NCI-H2171 (cell line): Measurements from ENCODE around the gene TMEM245.

Experiments
- DNase-seq: peaks from one replicate; lab custom pipeline; 2025; lab: John Stamatoyannopoulos, UW

The TMEM245 gene

DNA sequence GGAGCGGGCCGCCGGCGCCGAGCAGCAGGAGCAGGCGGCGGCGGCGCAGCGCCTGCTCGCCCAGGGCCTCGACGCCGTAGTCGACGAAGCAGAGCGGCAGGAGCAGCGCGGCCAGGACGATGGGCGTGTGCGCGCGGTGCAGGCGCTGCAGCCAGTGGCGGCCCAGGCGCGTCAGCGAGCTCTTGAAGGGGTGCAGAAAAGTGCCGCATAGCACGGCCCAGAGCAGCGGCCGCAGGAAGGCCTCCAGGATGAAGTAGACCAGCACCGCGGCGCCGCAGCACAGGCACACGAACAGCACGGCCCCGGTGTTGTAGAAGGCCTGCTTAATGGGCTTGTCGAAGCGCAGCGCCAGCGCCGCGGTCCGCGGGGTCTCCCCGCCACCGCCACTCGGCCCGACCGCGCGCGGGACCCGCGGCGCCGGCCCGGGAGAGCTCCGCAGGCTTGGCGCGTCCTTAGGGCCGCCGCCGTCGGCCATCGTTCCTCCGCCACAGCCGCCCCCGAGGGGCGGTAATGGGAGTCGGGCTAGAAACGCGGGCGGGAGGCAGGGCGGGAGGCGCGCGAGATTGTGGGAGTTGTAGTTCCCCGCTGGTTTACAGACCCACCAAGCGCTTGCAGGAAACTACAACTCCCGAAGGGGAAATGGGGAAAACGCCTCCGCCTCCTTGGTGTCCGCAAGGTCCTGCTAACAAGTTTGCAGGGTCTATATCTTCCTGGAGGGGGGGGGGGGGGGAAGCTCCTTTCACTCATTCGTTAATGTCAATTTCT is at the start of gene TMEM245:
Gene TMEM245, minus strand, starts transcription at position 509 of the 765 bp plus-strand sequence. Its CDS starts 34 bp downstream, at position 475.
- DNase-seq, result peak; percentile 99

DNA sequence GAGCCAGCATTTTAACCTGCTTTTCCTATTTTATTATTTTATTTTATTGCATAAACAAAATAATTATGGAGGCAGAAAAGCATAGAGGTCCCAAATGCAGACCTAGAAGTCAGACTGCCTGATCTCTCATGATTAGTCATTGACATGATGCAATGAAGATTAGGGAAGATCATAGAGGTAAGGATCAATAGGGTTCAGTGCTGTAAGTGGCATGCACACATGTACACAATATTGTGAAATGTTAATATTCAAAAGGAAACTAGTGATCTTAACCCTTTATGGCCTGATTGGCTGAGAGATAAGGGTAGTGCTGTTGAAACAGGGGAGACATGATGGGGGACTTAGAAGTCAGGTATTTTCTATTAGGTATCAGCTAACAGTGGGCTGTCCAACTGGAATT is 48.4 kb upstream of the TMEM245 start:
- no peak for DNase-seq

DNA sequence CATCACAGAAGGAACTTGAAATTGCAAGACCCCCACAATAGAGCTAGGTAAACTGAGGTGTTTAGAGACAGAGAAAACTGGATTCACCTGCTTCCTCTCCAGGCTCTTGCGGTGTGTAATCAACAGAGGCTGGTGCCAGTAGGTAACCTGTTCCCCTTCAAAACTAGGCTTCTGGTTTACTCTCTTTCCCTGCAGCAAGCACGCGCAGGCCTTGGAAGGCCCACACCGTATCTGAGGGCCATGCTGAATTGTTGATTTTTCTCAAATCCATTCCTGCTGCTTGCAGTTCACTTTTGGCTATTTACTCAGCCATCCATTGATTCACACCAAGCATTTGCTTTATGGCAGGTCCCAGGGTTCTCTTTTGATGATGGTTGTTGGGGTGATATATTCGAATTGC is 48.0 kb upstream of the TMEM245 start:
- DNase-seq, result no peak

DNA sequence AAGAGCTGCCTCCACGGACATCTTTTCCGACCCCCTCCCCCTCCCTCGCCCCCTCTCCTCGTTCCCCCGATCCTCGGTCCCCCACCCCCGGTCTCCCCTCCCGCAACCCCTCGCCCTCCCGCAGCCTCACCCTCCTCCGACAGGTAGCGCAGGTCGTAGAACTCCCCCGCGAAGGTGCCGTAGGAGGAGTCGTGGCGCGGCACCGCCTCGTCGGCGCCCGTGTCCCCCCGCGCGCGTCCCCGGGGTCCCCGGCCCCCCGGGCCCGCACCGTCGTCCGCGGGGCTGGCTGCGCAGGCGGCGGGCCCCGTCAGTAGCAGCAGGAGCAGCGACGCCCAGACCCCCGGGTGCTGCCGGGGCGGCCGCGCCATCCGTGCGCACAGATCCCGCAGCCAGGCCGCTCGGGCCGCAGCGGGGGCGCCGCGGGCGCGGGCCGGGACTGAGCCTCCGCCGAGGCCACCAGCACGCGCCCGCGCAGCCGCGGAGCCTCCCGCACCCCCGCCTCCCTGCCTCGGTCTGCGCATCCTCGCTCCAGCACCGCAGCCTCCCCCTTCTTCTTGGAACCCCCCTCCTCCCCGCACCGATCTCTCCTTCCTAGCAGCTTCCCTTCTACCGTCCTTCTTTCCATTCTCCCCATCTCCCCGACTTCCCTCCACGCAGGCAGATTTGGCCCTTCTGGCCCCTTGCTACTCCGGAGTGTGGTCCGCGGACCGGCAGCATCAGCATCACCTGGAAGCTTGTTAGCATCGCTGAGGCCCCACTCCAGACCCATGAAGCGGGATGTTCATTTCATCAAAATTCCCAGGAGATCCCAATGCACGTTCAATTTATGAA is 47.2 kb upstream of the TMEM245 start, which contains the start of gene FRRS1L:
Gene FRRS1L, minus strand, starts transcription at position 479 of the 831 bp plus-strand sequence. Its CDS starts 111 bp downstream, at position 368.
- peak; percentile 45 for DNase-seq

DNA sequence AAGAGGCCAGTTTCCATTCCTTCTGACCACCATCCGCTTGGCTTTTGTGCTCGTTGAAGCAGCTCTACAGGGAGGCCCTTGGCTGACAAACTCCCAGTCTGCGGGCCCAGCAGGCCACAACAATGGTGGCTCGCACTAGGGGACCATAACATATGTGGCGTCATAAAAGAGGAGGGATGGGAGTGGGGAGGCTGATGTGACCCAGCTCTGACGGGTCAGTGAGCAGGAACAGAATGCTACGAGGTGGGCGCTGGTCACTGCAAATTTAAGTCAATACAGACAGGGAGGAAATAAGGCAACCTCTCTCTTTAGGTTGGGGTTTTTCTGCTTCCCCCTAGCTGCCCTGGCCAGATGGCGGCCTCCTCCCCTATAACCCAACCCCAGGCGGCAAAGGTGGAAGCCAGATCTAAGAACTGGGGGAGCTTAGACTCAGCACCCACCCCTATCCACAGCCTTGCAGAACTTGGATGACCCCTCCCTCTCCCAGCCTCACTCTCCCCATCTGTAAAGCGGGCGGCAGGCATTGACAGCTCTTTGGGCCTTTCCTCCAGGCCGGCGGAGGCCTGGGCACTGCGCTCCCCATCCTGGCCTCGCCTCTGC is 46.5 kb upstream of the TMEM245 start:
- no peak for DNase-seq

DNA sequence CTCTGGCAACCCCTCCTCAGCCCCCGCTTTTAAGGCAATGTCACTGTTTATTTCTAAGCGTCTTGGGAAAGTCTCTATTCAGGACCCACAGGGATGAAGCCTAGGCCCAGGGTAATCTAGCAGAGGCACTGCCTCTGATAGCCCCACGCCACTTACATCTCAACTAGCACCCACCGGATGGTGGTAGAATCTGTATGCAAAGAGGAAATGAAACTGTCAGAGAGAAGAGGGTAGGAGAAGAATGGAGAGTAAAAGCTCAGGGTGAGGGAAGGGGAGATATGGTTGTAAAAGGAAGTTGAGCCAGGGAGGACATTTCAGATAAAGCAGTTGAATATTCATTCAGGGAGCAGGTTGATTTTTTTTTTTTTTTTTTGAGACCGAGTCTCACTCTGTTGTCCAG is 44.3 kb upstream of the TMEM245 start:
- DNase-seq, result no peak

DNA sequence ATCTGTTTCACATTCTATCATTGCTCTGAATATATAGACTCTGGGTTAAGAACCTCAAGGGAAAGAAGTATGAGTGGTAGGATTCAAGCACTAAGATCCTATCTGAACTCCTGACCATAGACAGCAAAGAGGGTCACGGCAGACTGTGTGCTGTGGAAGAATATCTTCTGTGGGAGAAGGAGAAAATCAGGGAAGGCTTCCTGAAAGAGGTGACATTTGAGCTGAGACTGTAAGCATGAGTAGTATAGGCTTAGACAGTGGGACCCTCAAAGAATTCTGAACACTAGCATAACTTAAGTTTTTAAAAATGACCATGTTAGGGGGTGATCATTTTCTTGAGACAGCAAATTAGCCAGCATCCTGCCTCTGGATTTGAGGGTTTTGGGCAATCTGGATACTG is 43.4 kb upstream of the TMEM245 start:
- no peak for DNase-seq

DNA sequence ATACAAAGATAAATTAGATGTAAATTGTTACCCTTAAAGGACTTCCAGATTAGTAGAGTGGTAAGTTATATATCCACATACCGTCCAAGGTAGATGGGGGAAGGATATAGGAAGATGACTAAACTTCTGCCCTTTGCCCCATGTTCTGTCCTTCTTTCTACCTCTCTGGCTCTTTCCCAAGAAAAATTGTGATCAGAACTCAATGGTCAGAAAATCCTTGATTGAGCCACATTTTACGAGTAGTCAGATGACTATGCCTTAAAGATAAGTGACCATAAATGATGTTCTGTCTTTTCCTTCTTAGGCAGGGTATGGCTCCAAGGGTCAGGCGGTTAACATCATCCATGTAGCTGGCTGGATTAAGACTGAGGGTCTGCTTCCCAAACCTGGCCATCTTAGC is 42.9 kb upstream of the TMEM245 start:
- DNase-seq, result no peak

DNA sequence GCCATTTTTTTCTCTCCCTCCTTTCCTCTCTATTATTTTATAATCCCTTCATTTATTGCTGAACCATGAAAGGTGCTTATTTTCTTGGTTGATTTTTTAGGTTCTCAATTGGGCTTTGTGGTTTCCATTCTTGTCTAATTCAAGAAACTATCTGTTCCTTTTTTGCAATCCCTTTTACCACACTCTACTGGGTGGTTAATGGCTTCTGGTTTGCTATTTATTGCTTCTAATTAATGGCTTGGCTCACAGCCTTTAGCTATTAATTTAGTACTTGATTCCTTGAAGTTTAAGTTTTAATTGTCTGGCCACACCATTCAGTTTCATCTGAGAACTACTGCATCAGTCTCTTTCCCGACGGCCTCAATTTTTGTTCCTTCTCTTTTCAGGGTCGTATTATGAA is 41.7 kb upstream of the TMEM245 start:
- no peak for DNase-seq

DNA sequence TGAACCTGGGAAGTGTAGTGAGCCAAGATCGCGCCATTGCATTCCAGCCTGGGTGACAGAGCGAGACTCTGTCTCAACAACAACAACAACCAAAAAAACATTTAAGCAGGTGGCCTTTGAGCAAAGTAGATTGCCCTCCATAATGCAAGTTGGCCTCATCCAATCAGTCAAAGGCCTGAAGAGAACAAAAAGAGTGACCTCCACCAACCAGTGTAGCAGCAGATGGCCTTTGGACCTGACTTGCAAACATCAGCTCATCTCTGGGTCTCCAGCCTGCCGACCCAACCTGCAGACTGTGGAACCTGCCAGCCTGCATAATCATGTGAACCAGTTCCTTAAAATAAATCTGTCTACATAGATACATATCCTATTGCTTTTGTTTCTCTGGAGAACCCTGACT is 39.8 kb upstream of the TMEM245 start:
- DNase-seq, result no peak

DNA sequence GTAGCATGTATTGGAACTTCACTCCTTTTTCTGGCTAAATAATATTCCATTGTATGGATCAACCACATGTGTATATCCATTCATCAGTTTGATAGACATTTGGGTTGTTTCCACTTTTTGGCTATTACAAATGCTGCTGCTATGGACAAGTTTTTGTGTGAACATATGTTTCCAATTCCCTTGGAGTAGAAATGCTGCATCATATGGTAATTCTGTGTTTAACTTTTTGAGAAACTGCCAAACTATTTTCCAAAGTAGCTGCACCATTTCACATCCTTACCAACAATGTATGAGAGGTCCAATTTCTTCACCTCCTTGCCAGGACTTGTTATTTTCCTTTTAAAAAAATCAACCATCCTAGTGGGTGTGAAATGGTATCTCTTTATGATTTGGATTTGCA is 38.9 kb upstream of the TMEM245 start:
- no peak for DNase-seq

DNA sequence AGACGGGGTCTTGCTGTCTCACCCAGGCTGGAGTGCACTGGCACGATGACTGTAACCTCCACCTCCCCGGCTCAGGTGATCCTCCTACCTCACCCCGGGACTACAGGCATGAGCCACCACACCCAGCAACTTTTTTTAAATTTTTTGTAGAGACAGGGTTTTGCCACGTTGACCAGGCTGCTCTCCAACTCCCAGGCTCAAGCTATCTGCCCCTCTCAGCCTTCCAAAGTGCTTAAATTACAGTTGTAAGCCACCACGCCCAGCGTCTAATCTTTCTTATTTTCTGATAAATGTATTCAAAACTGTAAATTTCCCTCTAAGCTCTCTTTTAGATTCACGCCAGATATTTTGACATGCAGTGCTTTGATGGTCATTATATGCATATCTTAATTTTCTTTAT is 37.0 kb upstream of the TMEM245 start:
- no peak for DNase-seq

DNA sequence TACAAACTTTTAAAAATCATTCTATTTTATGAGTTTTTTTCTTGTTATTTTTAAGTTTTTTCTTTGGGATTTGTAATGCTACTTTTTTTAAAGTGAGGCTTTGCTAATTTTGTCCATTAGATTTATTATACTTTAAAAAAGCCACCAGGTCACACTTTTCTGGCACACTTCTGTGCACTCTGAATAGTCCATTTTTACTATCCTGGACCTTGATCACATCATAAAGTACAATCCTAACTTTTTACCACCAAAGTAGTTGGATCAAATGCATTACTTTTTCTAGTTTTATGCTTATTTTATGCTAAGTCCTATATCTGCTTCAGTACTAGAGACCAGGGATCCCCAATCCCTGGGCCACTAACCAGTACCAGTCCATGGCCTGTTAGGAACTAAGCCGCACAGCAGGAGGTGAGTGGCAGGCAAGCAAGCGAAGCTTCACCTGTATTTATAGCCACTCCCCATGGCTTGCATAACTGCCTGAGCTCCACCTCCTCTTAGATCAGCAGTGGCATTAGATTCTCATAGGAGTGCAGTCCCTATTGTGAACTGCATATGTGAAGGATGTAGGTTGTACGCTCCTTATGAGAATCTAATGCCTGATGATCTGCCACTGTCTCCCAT is 31.3 kb upstream of the TMEM245 start:
- DNase-seq, result no peak

DNA sequence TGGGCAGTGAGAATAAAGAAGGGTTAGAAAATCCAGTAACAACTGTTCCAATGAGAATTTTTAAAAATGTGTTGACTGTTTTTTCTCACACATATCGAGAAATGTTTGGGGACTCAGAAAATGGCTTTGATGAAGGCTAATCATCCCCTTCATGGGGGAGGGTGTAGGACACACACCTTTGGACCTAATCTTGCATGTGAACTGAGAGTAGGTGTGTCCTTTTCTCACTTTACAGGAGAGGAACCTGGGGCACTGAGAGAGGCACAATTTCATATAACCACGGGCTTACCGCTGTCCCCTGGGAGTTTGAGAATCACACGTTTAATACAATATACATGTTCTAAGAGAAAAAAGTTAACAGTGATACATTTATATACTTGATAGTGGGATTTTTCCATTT is 30.0 kb upstream of the TMEM245 start:
- DNase-seq, result no peak

DNA sequence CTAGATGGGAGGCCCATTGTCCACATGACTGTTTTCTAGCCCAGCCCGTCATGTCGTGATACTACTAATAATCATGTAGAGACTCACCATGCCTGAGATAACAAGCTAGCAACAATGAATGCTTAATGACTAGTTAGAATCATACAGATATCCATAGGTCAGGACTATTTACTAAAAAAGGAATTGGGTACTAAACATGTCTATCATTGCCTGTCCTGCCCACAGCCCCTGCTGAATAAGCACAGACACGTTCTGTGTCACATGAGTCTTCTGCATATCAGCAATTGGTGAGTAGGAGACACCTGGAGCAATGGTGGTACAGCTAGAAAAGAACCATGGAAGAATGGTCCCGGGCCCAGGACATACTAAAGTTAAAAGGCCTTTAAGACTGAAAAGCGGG is 29.3 kb upstream of the TMEM245 start:
- no peak for DNase-seq

DNA sequence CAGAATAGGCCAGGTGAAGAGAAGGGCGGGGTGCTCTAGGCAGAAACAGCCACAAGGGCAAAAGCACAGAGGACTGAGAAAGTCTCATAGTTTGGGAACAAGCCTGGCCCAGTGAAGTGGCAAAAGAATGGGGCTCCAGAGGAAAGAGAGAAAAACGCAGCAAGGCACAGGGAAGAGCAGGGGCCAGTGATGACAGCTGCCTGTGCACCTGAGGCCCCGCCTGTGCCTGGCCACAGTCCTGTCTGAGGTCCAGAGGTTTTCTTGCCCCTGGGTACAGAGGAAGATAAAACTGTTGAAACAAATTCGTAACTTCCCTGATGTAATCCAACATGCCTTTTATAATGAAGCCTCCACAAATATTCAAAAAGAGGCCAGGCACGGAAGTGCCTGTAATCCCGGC is 25.3 kb upstream of the TMEM245 start:
- no peak for DNase-seq

DNA sequence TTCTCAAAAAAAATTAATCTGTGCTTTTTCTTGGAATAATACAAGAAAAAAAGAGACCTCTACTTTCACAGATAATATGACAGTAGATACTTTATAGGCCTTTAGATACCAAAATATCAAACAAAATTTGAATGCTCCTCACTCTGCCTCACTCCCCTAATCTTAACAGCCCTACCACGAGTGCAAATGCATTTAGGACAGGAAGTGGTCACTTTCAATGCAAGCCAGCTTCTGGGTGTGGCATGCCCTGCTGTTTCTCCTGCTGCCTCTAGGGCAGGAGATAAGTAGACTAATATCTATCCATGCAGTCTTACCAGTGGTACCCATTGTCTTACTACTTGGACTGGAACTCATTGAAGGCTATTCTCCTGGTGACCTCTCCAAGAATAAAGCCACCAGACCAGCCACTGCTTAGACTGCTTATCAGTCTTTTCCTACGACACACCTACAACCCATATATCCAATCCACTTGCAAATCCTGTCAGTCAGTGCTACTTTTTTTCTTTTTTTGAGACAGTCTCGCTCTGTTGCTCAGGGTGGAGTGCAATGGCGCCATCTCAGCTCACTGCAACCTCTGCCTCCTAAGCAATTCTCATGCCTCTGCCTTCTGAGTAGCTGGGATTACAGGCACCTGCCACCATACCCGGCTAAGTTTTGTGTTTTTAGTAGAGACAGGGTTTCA is 24.3 kb upstream of the TMEM245 start:
- DNase-seq, result no peak

DNA sequence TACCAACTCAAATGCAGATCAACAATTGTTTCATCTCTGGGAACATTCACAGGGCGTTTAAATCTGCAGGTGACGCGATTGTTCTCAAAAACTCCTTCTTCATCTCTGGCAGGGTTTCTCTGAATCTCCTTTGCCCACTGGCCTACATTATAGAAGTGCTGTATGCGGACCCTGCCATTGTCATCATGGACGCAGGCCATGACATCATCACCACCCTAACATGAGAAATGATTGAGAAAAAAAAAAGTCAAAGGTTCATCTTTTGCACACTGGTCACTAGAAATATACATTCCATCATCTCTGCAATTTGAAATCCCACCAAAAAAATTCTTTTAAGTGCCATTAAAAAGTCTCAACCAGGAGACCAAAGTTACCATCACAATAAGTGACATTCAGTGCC is 21.6 kb upstream of the TMEM245 start:
- DNase-seq, result no peak

DNA sequence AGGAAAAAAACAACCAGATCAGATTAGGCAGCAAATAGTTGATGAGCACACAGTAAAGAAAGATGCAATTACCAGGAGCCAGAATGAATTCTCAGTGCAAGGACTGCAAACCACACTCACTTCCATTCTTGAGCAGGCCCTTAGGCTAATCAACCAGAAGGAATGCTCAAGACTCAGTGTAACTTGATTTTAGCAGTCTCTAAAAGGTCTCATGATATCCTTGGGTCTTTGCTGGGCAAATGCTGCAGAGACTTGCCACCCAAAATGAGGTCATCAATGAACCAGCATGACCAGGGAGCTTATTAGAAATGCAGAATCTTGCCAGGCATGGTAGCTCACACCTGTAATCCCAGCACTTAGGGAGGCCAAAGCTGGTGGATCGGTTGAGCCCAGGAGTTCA is 20.1 kb upstream of the TMEM245 start:
- no peak for DNase-seq

DNA sequence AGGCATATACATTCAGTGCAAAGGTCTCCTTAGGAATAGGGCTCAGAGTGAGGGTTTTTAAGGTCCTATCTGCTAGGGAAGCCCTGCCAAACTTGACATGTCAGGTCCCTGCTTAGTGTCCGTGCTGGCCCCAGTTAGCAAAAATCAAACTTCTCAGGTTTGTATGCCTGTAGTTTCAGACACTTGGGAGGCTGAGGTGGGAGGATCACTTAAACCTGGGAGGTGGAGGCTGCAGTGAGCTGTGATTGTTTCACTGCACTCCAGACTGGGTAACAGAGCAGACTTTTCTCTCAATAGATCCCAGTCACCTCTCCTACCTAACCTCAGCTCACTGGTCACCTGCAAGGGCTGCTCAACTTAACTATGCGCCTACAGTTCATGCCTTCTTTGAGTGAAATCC is 18.7 kb upstream of the TMEM245 start:
- DNase-seq, result no peak

DNA sequence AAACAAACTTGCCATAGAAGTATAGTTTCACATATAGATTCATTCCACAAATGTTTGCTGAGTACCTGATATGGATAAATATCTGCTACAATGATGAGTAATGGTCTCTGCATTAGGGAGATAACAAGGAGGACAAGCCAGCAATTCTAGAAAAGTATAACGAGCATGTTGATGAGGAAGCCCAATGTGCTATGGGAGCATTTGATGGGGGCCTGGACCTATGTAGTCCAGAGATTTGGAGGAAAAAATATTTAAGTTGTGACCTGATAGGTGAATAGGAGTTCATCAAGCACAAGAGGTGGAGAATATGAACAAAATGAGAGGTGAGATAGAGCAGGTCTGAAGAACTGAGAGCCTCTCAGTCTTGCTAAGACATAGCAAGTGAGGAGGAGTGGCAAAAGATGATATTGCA is 14.4 kb upstream of the TMEM245 start:
- no peak for DNase-seq

DNA sequence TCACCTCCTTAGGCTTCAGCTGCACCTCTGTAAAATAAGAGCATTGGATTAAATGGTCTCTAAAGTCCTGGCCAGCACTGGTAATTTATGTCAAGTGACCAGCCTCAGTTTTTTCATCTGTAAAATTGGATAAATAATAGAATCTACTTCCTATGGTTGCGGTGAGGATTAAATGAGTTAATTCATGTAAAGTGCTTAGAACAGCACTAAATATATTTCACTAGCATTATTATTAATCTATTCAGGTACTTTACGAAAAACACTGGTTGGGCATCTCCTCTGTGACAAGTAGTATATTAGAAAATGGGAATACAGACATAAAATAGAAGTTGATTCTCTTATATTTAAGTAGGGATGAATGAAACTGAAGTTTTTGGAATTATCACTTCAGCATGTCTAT is 13.8 kb upstream of the TMEM245 start:
- no peak for DNase-seq
